Stomach (tissue), 9 donors: ENCODE data around the gene DPCD. TPM values are rescaled to one million over a fixed set of nuclear protein-coding genes. Genes with fewer than 3 reads are reported as not detected.

Source experiments
- DNase-seq, 2 donors: peaks; one replicate each; pipeline versions ENCODE4 v3.0.0 to v3.0.0-alpha.2; 2013 to 2019
- H3K27ac ChIP-seq, 5 donors: fragments of 200-600 bp in 4 of 5; sonication (generic) in 4 of 5; one replicate each; pipeline ENCODE4 v1.5.1; 2013 to 2019; ENCODE audit warnings: mild to moderate bottlenecking in 1 of 5, moderate library complexity in 1 of 5
- H3K27me3 ChIP-seq, 3 donors: fragments of 200-600 bp; sonication (generic); one replicate each; pipeline ENCODE4 v1.5.1; 2017 to 2019; ENCODE audit warnings: mixed run types in 1 of 3
- H3K36me3 ChIP-seq, 4 donors: fragments of 200-600 bp; sonication (generic); 1 replicate in 3 of 4; 2 replicates in 1 of 4; pipeline ENCODE4 v1.5.1; 2016 to 2019
- H3K4me1 ChIP-seq, 4 donors: fragments of 200-600 bp; sonication (generic); one replicate each; pipeline ENCODE4 v1.5.1; 2016 to 2019
- H3K4me3 ChIP-seq, 4 donors: fragments of 200-600 bp; sonication (generic) in 3 of 4; one replicate each; pipeline ENCODE4 v1.5.1; 2016 to 2019; ENCODE audit warnings: mild to moderate bottlenecking in 1 of 4
- H3K9me3 ChIP-seq, 4 donors: fragments of 200-600 bp; sonication (generic); one replicate each; pipeline ENCODE4 v1.5.1; 2016 to 2019
- CTCF ChIP-seq, 7 experiments: fragments of 450-650 bp in 4 of 7; fragments of 200-600 bp in 3 of 7; sonication (generic) in 3 of 7; IDR thresholded peaks; one replicate each; pipeline ENCODE4 v1.5.1; 2016 to 2019; ENCODE audit warnings: antibody characterized with exemption in 7 of 7, control low read depth in 2 of 7, mild to moderate bottlenecking in 1 of 7
- EP300 ChIP-seq: sonication (generic); formaldehyde crosslinking; IDR thresholded peaks from one replicate; pipeline ENCODE4 v1.6.1; 2017; ENCODE audit warnings: antibody characterized with exemption
- POLR2A ChIP-seq, 4 donors: fragments of 450-650 bp; IDR thresholded peaks; one replicate each; pipeline ENCODE4 v1.6.1; 2016; ENCODE audit warnings: antibody characterized with exemption in 4 of 4, control low read depth in 2 of 4, mild to moderate bottlenecking in 1 of 4, moderate library complexity in 1 of 4
- POLR2AphosphoS5 ChIP-seq, 3 donors: sonication (generic); formaldehyde crosslinking; IDR thresholded peaks; one replicate each; pipeline ENCODE4 v1.6.1; 2016; ENCODE audit warnings: antibody characterized with exemption in 3 of 3
- WGBS, 5 donors: extraction: QIAGEN DNeasy Blood & Tissue Kit in 3 of 5; methylation state at CpG; one replicate each; pipeline versions ENCODE4 v1.1.5 to v1.1.7; 2013 to 2018; 5-methylcytosine and 5-hydroxymethylcytosine counted together
- intact Hi-C: fragments of 100-400 bp; cut with DNase I; formaldehyde crosslinking; loops from one replicate; pipeline ENCODE4 v1.15.1; 2023; ENCODE audit warnings: low total_unique reads
- polyA plus RNA-seq, 3 donors: library from polyadenylated mRNA; stranded (reverse); fragments of 200-250 nt; gene quantifications; one replicate each; pipeline ENCODE4 v1.2.3, GENCODE V29; 2013
- total RNA-seq, 5 donors: library from RNA; depleted of rRNA; stranded (reverse); fragments of >200 nt; gene quantifications; one replicate each; pipeline versions ENCODE4 v1.1.0 to v1.2.3, GENCODE V29; 2014 to 2016
- donor health status: healthy with polysubstance abuse.
- donor health status: Bipolar disorder and iron deficiency.
- donor health status: healthy.

Gene DPCD
- total and polyA plus RNA-seq, 8 donors, result 6.7 to 86.6 (median 21.1) TPM

GRCh38 chr10:101563007-101563406 is 25.1 kb upstream of the DPCD start:
- Histone ChIP-seq H3K27me3 (peaks cover 9 to 83% (median 33%) of the 10 kb centered on the region in 3 donors), H3K9me3 (no peaks in the 10 kb centered on the region), H3K4me1 (peaks cover 7 to 11% (median 10%) of the 10 kb centered on the region in 4 donors), H3K4me3 (no peak overlapping the region), H3K27ac (no peak overlapping the region), H3K36me3 (no peaks in the 10 kb centered on the region)
- TF ChIP-seq POLR2A (IDR thresholded peaks at IDR 0.05), result no peak
- no peak for TF ChIP-seq EP300
- no peak for TF ChIP-seq POLR2AphosphoS5 (IDR thresholded peaks at IDR 0.05)
- TF ChIP-seq CTCF (IDR thresholded peaks at IDR 0.05), result no peak
- intact Hi-C loops, result no loop called here
- no peak for DNase-seq
- 60 to 72% (median 64%) methylated on average over 3 of the region's 3 CpGs for WGBS, 5 donors

- intact Hi-C loops, result no loop called here
- peak in 1 of 2 donors; percentile 17 for DNase-seq
- TF ChIP-seq POLR2A (IDR thresholded peaks at IDR 0.05) (no peak), POLR2AphosphoS5 (IDR thresholded peaks at IDR 0.05) (no peak), EP300 (no peak)
Measured at GRCh38 chr10:101563497-101564040, 24.6 kb upstream of the DPCD start.

GRCh38 chr10:101564490-101564991 is 23.6 kb upstream of the DPCD start:
- Histone ChIP-seq H3K9me3 (no peaks in the 10 kb centered on the region), H3K4me1 (peaks cover 11 to 14% (median 14%) of the 10 kb centered on the region in 4 donors), H3K4me3 (no peak overlapping the region), H3K27ac (no peak overlapping the region), H3K36me3 (no peaks in the 10 kb centered on the region), H3K27me3 (peaks cover 14 to 98% (median 46%) of the 10 kb centered on the region in 3 donors)
- intact Hi-C loops, result no loop called here
- TF ChIP-seq POLR2AphosphoS5 (IDR thresholded peaks at IDR 0.05), result no peak
- no peak for DNase-seq
- 69 to 82% (median 81%) methylated on average over 11 to 15 of the region's 15 CpGs for WGBS, 5 donors

More at GRCh38 chr10:101563497-101564040, 24.6 kb upstream of the DPCD start:
- no peak overlapping the region for H3K27ac ChIP-seq
- no peaks in the 10 kb centered on the region for H3K36me3 ChIP-seq
- H3K27me3 ChIP-seq, result peaks cover 9 to 89% (median 36%) of the 10 kb centered on the region in 3 donors
- no peaks in the 10 kb centered on the region for H3K9me3 ChIP-seq
- 65 to 68% (median 66%) methylated on average over 11 of the region's 11 CpGs for WGBS, 5 donors
- H3K4me1 ChIP-seq, result peaks cover 7 to 11% (median 10%) of the 10 kb centered on the region in 4 donors
- no peak overlapping the region for H3K4me3 ChIP-seq

- intact Hi-C loops, result no loop called here
- no peak overlapping the region for H3K4me3 ChIP-seq
- no peak overlapping the region for H3K27ac ChIP-seq
- WGBS, 5 donors, result 79 to 84% (median 80%) methylated on average over 5 of the region's 5 CpGs
- no peaks in the 10 kb centered on the region for H3K9me3 ChIP-seq
- H3K36me3 ChIP-seq, result no peaks in the 10 kb centered on the region
- peaks cover 20 to 23% (median 22%) of the 10 kb centered on the region in 4 donors for H3K4me1 ChIP-seq
- H3K27me3 ChIP-seq, result peaks cover 17 to 95% (median 51%) of the 10 kb centered on the region in 3 donors
- no peak for TF ChIP-seq POLR2A (IDR thresholded peaks at IDR 0.05)
- no peak for TF ChIP-seq EP300
- TF ChIP-seq POLR2AphosphoS5 (IDR thresholded peaks at IDR 0.05), result no peak
- TF ChIP-seq CTCF (IDR thresholded peaks at IDR 0.05), result no peak
- DNase-seq, result no peak
Measured at GRCh38 chr10:101565370-101565900, 22.7 kb upstream of the DPCD start.

- intact Hi-C loops, result no loop called here
- 52 to 61% (median 57%) methylated on average over 8 of the region's 8 CpGs for WGBS, 5 donors
- H3K27ac ChIP-seq, result no peak overlapping the region
- DNase-seq, result peak in 1 of 2 donors; percentile 37
- H3K27me3 ChIP-seq, result peaks cover 17 to 95% (median 51%) of the 10 kb centered on the region in 3 donors
- H3K9me3 ChIP-seq, result no peaks in the 10 kb centered on the region
- H3K4me3 ChIP-seq, result no peak overlapping the region
- TF ChIP-seq EP300 (no peak), POLR2A (IDR thresholded peaks at IDR 0.05) (no peak), POLR2AphosphoS5 (IDR thresholded peaks at IDR 0.05) (no peak), CTCF (IDR thresholded peaks at IDR 0.05) (no peak)
- peaks cover 25 to 28% (median 27%) of the 10 kb centered on the region in 4 donors for H3K4me1 ChIP-seq
- H3K36me3 ChIP-seq, result no peaks in the 10 kb centered on the region
Measured at GRCh38 chr10:101565936-101566332, 22.2 kb upstream of the DPCD start.
